ENCODE data around the gene DDX23.
"Not testable (repeated sequence)": the region's sequence is repeated elsewhere in the genome, so short reads cannot be mapped to it uniquely, and the experiment has no call there.

DDX23 gene

DNA sequence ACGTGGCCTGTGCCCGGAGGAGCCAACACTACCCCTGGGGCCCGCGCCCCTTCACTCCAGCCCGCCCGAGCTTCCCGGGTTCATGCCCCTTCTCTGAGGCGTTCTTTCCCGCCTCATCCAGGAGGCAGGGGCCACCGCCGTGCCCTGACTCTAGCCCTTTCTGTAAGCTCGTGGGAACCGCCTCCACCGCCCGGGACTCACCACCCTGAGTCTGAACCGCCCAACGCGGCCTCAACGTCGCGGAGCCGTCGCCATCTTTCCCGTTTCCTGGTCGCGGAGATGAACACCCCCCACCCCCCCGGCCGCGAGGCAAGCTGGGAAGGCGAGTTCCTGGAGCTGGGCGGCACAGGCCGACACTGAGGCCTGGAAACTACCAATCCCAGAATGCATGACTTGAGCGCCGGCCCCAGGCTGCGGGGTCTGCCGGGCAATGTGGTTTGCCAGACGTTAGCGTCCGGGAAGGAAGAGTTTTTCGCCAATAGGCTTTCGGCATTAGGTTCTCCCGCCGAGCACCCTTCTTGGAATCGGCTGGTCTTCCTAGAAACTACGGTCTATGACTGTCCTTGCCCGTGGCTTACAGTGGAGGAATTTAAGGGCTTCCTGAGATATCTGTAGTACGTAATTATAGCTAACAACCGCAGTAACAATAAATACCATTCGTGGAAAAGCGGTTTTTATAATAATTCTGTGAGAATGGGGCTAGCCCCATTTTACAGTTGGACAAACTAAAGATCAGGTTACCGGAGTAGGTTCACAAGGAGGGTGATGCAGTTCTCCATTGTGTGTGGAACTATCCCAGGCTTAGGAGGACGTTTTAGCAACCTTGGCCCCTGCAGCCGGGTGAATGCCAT lies at the start of gene DDX23:
DDX23 (minus strand) TSS at position 281 of the 851 bp plus-strand sequence. CDS start 6,381 bp downstream, outside the sequence.
- peak; percentile 85 for DNase-seq

DNA sequence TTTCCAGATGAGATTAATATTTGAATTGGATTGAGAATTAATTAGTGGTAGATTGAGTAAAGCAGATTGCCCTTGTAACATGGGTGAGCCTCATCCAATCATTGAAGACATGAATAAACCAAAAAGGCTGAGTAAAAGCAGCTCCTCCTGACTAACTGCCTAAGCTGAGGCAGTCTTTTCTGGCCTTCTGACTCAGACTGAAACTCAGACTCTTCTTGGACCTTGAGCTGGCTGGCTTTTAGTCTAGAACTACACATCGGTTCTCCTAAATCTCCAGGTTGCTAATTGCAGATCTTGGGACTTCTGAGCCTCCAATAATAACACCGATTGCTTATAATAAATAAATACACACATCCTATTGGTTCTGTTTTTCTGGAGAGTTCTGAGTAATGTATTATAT lies 49.3 kb upstream of the DDX23 start:
- DNase-seq = no peak

DNA sequence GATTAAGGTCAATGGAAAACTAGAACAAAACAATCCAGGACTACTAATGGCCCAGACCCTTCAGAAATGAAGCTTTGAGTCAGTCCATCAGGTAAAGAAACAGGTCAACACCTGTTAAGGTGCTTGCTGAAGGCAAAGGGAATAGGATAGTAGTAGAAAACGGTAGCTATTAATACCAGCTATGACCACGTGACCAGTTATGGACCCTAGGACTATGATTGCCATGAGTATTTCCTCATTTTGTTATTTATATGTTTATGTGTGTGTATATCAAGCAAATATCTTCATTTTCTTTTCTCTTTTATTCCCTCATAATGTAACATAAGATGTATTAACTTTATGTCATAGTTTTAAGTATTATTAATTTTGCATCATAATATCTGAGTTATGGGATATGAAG lies 47.7 kb upstream of the DDX23 start:
- DNase-seq = no peak

DNA sequence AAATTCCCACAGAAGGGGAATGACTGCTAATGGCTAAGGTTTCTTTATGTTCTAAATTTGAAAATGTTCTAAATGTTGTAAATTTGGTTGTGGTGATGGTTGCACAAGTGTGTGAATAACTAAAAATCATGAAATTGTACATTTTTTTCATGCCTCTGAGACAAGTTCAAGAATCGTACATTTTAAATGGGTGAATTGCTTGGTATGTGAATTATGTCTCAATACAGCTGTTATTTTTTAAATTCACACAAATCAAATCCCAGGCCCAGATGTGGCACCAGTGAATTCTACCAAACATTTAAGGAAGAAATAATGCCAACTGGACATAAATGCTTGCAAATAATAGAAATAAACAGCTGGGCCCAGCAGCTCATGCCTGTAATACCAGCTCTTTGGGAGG lies 42.3 kb upstream of the DDX23 start:
- DNase-seq = no peak

- DNase-seq = peak; percentile 43
These were observed 38.9 kb upstream of the DDX23 start for GRCh38 chr12:48890657-48891418.

GRCh38 chr12:48889679-48890078 lies 37.7 kb upstream of the DDX23 start:
- no peak for DNase-seq

- DNase-seq = no peak
These were observed 31.6 kb upstream of the DDX23 start for GRCh38 chr12:48883305-48884161.

DNA sequence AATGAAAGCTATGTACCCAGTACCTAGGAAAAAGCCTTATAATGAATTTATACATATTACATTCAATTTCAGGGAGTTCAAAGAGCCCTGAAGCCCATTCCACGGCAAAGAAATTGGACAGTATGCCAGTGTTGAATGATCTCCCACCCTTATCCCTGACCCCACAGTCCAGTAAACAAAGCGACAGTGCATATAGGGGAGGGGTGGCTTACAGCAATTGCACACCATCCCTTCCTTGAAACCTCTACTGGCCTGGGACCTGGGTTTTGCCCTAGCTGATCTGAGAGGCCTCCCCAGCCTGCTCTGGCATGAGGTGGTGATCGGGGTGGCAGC lies 31.0 kb upstream of the DDX23 start:
- no peak for DNase-seq

- DNase-seq = no peak
These were observed 30.3 kb upstream of the DDX23 start for GRCh38 chr12:48882315-48882687.

- DNase-seq = no peak
These were observed 29.8 kb upstream of the DDX23 start for GRCh38 chr12:48881686-48882314.

GRCh38 chr12:48880647-48881046 lies 28.7 kb upstream of the DDX23 start:
- DNase-seq = no peak

DNA sequence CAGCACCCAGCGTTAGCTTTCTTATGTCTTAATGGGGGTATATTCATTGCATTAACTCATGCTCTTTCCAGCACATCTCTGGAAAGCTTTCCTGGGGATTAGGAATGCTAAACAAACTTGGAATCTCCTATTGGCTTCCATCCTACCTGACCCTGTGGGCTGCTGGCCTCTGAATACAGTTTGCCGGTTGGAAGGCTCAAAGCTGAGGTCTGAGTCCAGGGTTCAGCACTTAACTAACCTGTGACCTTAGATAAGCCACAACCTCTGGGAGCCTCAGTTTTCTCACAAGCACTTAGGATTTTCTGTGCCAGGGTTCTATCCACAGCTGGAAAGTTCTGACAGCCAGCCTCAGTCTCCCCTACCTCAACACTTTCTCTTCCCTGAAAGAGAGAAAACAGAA lies 26.6 kb upstream of the DDX23 start:
- no peak for DNase-seq

GRCh38 chr12:48875944-48876515 lies 24.1 kb upstream of the DDX23 start:
- DNase-seq = no peak

GRCh38 chr12:48873534-48873933 lies 21.6 kb upstream of the DDX23 start:
- DNase-seq = not testable (repeated sequence)

GRCh38 chr12:48873096-48873495 lies 21.1 kb upstream of the DDX23 start:
- no peak for DNase-seq

- DNase-seq = no peak
These were observed 17.2 kb upstream of the DDX23 start for GRCh38 chr12:48869191-48869590.

DNA sequence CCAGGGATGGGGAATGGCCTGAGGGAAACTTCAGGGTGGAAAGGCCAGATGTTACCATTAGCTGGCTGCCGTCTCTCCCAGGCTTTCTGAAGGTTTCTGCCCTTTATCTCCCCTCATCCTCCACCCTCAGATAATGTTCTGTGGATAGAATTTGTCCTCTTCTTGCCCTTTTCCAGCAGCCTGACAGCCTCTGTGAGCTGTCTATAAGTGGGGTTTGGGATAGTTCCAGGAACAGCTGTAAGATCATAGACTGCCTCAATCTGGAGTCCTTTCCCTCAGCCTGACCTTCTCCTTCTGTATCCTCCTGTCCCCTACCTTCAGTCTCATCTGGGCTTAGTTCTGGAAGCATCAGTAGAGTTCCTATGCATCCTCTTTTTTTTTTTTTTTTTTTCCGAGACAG lies 16.5 kb upstream of the DDX23 start:
- no peak for DNase-seq

GRCh38 chr12:48866052-48866711 lies 14.2 kb upstream of the DDX23 start:
- DNase-seq = no peak

GRCh38 chr12:48865281-48866051 lies 13.5 kb upstream of the DDX23 start, which contains the start of gene RND1:
TSS of gene RND1 (minus strand) at chr12:48865870. CDS start at chr12:48865767, 103 bp downstream.
- DNase-seq = peak; percentile 72

DNA sequence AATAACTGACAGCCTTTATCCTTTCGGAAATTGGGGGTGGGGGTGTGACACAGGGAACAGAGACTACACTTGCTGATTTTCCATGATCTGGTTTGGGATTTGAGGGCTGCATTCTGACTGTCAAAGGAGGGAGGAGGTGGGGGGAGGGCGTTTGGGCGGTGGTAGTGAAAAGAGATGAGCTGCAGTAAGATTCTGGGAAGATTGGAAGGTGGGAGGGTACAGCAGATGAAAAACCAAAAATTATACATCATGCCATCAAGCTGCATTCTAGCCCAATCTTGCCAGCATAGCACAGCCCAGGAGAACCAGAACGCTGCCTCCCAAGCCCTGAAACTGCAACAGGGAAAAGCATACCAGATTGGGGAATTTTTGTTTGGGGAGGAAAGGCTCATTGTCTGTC lies 11.3 kb upstream of the DDX23 start:
- no peak for DNase-seq

DNA sequence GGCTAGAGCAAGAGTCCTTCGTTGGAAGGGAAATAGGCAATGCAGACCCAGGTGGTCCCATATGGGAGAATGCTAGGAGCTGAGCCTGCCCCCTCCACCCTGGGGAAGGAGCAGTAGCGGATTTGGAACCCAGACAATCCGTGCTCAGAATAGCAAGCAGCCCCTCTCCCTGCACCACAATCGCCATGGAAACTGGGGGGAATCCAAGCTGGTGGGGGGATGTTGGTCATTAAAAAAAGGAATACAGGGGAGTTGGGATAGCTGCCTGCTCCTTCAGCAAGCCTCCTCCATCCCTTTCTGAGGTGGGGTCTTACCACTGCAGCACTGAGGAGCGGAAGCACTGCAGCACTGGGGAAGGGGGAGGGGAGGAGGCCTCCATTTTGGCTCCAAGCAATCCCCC lies 10.8 kb upstream of the DDX23 start:
- DNase-seq = no peak
